HG02938 (cell line): Measurements from ENCODE around the gene DLG1.

Source experiments
- ATAC-seq: cut with Tn5 transposase; IDR thresholded peaks from one replicate; pipeline ENCODE4 v1.9.1; 2021; ENCODE audit warnings: mild to moderate bottlenecking, moderate library complexity; ENCODE audit not compliant: unreplicated experiment

The DLG1 gene

GRCh38 chr3:197003461-197004385, 294.7 kb downstream of the DLG1 start:
- peak; percentile 12 for ATAC-seq

GRCh38 chr3:197002701-197003454, 295.5 kb downstream of the DLG1 start:
- ATAC-seq, result peak; percentile 59

GRCh38 chr3:197001972-197002700, 296.3 kb downstream of the DLG1 start:
- no peak for ATAC-seq

GRCh38 chr3:197001106-197001971, 297.1 kb downstream of the DLG1 start:
- no peak for ATAC-seq

- no peak for ATAC-seq
Measured at GRCh38 chr3:197000211-197000610, 298.2 kb downstream of the DLG1 start.

GRCh38 chr3:196998966-196999760, 299.2 kb downstream of the DLG1 start:
- no peak for ATAC-seq

GRCh38 chr3:196997311-196997710, 301.1 kb downstream of the DLG1 start:
- ATAC-seq, result no peak

- ATAC-seq, result no peak
Measured at GRCh38 chr3:196996454-196997265, 301.8 kb downstream of the DLG1 start.

- ATAC-seq, result no peak
Measured at GRCh38 chr3:196995646-196996355, 302.6 kb downstream of the DLG1 start.

GRCh38 chr3:196995027-196995426, 303.4 kb downstream of the DLG1 start:
- ATAC-seq, result no peak

- ATAC-seq, result no peak
Measured at GRCh38 chr3:196994056-196994455, 304.4 kb downstream of the DLG1 start.
